AG10803 (cell line): ENCODE results near the gene RPP14.
A peak's percentile ranks its signal among the peaks of the same experiment; 100 is the strongest.

ENCODE experiments used
- DNase-seq: peaks from one replicate; pipeline ENCODE4 v3.0.0; 2010; ENCODE audit warnings: low read depth
- H3K4me3 ChIP-seq: 2 replicates; pipeline ENCODE4 v1.5.1; 2011; ENCODE audit warnings: mild to moderate bottlenecking, low read length, control low read depth
- TF ChIP-seq, protein P1 (sequence below): conservative IDR thresholded peaks from 2 replicates; pipeline ENCODE4 v1.5.1; 2011; ENCODE audit warnings: mild to moderate bottlenecking, low read length, control low read depth, inconsistent platforms

The RPP14 gene

DNA sequence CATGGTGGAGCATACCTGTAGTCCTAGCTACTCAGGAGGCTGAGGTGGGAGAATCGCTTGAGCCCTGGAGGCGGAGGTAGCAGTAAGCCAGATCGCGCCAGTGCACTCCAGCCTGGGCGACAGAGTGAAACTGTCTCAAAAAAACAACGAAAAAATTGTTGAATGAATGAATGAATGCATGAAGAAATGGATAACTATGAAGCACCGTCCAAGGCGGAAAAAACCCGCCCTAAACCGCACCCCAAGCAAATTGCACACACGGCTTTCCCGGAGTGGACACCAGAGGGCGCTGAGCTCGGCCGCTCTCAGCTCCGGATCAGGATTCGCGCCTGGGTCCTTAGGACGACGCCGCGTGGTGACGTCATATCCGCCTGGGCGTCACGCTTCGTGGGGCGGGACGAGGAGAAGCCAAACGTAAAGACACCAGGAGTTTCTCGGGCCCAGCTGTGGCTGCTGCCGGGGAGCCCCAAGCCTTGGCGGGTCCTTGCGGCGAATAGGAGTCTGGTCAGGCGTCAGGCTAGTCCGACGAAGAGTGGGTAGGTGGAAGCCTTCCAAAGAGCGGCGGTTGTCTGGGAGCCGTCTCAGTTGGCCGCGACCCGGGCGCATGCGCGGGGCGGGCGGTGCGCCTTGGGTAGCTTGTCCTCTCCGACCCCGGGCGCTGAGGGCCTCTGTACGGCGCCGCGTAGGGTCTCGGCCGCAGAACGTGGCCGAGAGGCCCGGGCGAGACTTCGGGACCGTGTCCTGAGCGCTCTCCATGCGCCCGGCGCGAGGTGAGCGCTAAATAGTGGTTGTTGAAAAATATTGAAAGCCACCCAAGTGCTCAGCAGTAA is at the start of gene RPP14, which contains the start of gene HTD2:
Gene RPP14 (plus strand): TSS at position 364 of the 830 bp plus-strand sequence. CDS start 4,085 bp downstream, outside the sequence.
Gene HTD2 (plus strand): TSS at position 639 of the 830 bp plus-strand sequence. CDS start 11,094 bp downstream, outside the sequence.
- TF ChIP-seq, protein P1, sequence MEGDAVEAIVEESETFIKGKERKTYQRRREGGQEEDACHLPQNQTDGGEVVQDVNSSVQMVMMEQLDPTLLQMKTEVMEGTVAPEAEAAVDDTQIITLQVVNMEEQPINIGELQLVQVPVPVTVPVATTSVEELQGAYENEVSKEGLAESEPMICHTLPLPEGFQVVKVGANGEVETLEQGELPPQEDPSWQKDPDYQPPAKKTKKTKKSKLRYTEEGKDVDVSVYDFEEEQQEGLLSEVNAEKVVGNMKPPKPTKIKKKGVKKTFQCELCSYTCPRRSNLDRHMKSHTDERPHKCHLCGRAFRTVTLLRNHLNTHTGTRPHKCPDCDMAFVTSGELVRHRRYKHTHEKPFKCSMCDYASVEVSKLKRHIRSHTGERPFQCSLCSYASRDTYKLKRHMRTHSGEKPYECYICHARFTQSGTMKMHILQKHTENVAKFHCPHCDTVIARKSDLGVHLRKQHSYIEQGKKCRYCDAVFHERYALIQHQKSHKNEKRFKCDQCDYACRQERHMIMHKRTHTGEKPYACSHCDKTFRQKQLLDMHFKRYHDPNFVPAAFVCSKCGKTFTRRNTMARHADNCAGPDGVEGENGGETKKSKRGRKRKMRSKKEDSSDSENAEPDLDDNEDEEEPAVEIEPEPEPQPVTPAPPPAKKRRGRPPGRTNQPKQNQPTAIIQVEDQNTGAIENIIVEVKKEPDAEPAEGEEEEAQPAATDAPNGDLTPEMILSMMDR: peak; percentile 89

DNA sequence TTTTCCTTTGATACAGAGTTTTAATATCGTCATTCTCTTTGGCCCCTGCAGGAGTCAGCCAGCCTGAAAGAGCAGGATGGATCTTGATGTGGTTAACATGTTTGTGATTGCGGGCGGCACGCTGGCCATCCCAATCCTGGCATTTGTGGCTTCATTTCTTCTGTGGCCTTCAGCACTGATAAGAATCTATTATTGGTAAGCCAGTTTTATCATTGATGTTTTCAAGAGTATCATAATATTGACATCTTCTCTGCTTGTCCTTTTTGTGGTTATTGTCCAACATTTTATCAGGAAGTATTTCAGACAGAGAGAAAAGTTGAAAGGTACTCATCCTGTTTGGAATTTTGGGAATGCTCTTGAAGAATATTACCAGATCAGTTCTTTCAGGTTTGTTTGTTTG is 49.5 kb upstream of the RPP14 start:
- no peak for DNase-seq
- no peak overlapping the region for H3K4me3 ChIP-seq
- TF ChIP-seq, protein P1: no peak

More for the DNA sequence above, at the start of gene RPP14, which contains the start of gene HTD2:
- DNase-seq: peak; percentile 97
- H3K4me3 ChIP-seq: peak within 1 kb of the TSS; percentile 68

DNA sequence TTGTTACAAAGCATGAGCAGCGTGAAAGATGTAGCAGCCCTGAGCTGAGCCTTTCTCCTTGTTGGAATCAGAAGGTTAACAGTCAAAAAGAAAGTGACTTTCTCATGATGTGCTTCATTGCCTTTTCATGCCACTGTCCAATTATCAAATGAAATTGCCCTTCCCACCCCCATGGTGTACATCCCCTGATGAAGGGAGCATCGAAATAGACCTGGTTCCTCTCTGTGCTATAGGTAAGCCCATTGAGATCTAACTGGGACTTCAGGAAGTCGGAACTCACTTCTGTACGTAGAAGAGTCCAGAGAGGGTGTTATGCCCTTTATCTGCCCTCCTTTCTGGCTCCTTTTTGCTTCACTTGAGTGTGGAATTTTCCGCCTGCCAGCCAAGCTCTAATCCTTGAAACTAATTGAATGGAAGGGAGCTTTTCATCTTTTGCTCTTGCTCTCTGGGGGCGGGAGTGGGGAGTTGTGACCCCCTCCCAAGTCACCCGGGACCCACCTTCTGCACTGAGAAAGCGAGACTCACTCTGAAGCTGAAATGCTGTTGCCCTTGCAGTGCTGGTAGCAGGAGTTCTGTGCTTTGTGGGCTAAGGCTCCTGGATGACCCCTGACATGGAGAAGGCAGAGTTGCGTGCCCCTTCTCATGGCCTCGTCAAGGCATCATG is 47.5 kb upstream of the RPP14 start:
- H3K4me3 ChIP-seq: no peak overlapping the region
- no peak for DNase-seq
- TF ChIP-seq, protein P1: no peak

DNA sequence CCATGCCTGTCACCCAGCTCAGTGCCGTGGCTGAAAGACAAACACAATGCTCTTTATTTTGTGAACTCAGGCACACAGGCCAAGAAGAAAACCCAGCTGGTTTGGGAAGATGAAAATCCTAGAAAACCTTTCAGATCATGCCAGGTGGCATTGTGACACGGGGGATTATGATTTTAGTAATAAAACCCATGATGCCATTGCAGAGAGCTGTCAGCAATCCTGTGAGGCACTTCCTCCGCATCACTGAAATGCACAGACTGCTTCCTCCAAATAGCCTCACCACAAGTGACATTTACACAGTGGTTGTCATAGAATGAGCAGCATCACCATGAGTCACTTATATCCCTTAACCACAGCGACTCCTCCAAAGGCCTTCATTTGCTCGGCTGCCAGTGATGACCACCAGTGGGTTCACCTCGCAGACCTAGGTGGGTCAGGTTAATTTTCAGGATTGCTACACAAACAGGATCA is 45.7 kb upstream of the RPP14 start:
- TF ChIP-seq, protein P1: no peak

DNA sequence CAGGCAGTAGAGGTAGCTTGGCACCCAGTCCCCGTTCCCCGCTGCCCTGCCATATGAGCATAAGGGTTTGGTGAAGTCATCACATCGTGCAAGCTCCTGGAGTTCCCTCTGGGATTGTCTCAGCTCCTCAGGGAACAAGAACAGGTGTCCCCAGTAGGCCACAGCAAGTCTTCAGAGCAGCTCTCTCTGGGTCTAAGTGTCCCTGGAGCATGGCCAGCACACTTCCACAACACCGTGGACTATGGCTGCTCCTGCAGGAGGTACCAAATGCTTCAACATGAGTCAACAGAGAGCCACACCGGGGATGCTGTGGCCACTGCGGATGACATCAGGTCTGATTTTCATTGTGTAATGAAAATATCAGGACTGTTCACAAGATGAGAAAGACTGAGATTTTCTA is 45.3 kb upstream of the RPP14 start:
- peak; percentile 33 for DNase-seq
- TF ChIP-seq, protein P1: no peak
- H3K4me3 ChIP-seq: no peak overlapping the region

More for the DNA sequence above, 45.7 kb upstream of the RPP14 start:
- H3K4me3 ChIP-seq: no peak overlapping the region
- peak; percentile 79 for DNase-seq

DNA sequence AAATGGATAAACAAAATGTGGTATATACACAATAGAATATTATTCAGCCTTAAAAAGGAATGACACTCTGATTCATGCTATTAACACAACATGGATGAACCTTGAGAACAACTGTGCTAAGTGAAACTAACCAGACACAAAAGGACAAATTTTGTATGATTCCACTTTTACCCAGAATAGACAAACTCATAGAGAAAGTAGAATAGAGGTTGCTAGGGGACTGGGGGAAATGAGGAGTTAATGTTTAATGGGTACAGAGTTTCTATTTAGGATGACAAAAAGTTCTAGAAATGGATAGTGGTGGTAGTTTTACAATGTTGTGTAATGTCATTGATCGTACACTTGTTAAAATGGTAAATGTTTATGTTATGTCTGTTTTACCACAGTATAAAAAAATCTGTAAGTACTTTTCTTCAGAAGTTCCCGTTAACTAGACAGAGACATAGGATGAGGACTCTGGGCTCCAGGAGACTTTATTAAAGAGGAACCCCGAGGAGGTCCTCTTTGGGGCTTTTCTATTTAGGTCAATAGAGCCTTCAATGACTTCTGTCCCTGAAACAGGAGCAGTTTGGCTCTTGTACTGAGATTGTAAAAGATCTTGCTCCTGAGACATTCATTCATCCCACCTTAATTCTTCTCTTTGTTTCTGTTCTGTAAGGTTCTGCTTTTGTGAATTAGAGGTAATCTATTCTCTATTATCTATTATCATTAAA is 43.9 kb upstream of the RPP14 start:
- DNase-seq: no peak
- TF ChIP-seq, protein P1: no peak
- no peak overlapping the region for H3K4me3 ChIP-seq
